GM21423 (cell line): ENCODE data around the gene UQCRC2.
"Not testable (repeated sequence)": the region's sequence is repeated elsewhere in the genome, so short reads cannot be mapped to it uniquely, and the experiment has no call there.

Experiments used
- ATAC-seq: cut with Tn5 transposase; IDR thresholded peaks from one replicate; pipeline ENCODE4 v1.9.1; 2021; ENCODE audit warnings: mild to moderate bottlenecking, moderate library complexity; ENCODE audit not compliant: unreplicated experiment

UQCRC2 gene

DNA sequence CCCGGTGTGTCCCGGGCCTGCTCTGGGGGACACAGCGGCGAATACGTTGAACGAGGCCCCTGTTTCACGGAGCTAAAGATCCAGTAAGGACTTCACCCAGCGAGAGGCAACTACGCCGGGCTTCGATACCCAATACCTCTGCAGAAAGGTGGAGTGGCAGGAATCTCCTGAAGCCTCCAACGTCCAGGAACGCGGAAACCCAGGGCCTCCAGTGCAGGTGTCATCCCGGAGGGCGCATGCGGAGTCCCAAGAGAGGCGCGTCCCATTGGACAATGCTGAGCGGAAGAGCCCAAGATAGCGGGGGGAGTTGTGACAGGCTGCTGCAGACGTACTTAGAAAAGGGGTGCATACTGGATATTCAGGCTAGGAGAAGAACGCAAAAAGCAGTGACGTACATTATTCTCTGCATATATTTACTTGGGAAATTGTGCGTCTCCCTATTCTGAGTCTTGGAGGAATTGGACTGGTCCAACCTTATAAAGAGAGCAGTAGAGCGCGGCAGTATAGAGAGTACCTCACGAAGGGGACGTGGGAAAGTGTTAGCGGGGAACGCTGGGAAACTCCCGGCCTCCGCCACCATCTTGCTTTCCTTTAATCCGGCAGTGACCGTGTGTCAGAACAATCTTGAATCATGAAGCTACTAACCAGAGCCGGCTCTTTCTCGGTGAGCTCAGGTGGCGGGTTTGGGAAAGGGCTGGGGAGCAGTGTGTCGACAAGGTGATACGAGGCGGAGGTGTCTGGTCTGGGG, at the start of gene UQCRC2:
TSS of gene UQCRC2 (plus strand) at position 569 of the 748 bp plus-strand sequence. CDS start at position 632, 63 bp downstream.
- ATAC-seq = peak; percentile 83

GRCh38 chr16:21932650-21933049, 20.5 kb upstream of the UQCRC2 start:
- ATAC-seq = not testable (repeated sequence)

DNA sequence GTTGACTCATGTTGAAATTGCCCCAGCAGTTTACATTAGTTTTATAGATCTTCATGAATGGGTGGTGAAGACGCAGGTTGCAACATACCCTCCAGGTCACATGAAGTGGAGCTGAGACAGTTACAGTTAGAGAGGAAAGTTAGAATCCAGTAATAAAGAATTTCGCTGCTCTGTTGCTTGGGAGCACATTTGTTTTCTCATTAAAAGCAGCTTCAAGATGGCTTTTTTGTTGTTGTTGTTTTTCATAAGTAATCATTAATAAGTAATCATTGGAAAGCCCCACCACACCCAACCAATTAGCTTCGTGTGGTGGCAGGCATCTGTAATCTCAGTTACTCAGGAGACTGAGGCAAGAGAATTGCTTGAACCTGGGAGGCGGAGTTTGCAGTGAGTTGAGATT, 19.8 kb upstream of the UQCRC2 start:
- ATAC-seq = not testable (repeated sequence)

GRCh38 chr16:21933790-21934189, 19.4 kb upstream of the UQCRC2 start:
- not testable (repeated sequence) for ATAC-seq

DNA sequence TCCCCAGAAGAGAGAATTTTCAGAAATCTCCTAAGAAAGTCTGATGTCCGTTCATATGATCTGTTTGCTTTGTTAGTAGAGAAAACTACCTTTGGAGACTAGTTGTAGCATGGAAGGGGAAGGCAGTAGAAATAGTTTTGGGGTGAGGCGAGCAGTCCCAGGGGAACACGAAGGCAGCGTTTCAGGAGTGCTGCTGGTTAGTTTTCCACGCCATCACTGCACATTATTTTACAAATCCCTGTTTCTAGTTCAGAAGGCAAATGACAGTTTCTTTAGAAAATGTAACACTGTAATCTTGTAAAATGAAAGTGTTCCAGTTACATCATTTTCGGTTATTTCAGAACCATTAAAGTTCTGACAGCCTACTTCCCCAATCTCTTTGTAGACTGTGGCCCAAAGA, 16.9 kb upstream of the UQCRC2 start:
- not testable (repeated sequence) for ATAC-seq

GRCh38 chr16:21937336-21937829, 15.8 kb upstream of the UQCRC2 start:
- no peak for ATAC-seq

GRCh38 chr16:21940570-21940969, 12.6 kb upstream of the UQCRC2 start:
- ATAC-seq = no peak

- ATAC-seq = no peak
Measured at GRCh38 chr16:21943571-21943970, 9.6 kb upstream of the UQCRC2 start.

- ATAC-seq = no peak
Measured at GRCh38 chr16:21946889-21947635, 6.1 kb upstream of the UQCRC2 start.

GRCh38 chr16:21949713-21950260, 3.4 kb upstream of the UQCRC2 start:
- no peak for ATAC-seq

GRCh38 chr16:21950782-21951521, 2.2 kb upstream of the UQCRC2 start:
- ATAC-seq = no peak

DNA sequence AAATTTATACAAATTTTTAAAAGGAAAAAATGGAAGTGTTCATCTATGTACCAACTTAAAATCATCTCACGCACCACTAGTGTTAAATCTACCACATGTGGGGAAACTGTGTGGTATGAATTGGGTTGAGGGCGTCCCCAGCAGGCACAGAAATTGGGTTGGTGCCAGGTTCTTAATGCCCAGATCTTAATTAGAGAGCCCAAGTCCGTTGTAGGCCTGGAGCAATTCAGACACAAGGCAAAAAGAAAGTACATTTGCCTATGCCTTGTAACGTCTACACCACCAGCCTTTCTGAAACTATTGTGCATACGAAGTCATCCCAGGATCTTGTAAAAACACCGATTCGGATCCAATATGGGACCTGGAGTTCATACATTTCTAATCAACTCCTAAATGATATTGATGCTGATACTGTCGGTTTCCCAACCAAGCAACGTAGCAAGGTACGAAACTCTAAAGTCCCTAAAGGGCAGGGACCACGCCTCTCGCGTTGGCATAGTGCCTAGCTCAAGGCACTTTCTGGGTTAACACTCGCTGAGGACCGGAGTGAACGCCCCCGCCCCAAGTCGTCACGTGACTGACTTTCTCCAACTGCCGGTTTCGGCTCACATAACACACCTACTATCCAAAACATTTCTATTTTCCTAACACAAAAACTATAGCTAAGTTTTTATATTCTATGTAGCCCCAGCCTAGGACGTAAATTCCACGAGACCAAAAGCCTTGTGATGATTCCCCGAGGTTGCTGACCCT, 945 bp upstream of the UQCRC2 start:
- peak; percentile 31 for ATAC-seq

DNA sequence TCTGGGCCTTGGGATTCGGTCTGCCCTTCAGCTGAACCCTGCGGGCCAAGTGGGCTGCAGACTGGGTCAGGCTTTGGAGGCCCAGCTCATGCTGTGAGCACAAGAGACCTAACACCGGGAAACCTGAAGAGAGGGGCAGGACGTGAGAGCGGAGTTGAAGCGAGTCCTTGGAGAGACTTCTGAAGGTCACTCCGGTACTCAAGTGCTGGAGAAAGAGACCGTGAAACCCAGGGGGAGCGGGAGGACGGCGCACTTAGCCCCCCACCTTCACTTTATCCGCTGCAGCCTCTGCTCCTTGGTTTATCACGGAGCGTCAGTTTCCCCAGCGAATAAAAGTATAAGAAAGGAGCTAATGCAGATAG, 361 bp downstream of the UQCRC2 start:
- peak; percentile 17 for ATAC-seq

- no peak for ATAC-seq
Measured at GRCh38 chr16:21957714-21958346, 4.7 kb downstream of the UQCRC2 start.

DNA sequence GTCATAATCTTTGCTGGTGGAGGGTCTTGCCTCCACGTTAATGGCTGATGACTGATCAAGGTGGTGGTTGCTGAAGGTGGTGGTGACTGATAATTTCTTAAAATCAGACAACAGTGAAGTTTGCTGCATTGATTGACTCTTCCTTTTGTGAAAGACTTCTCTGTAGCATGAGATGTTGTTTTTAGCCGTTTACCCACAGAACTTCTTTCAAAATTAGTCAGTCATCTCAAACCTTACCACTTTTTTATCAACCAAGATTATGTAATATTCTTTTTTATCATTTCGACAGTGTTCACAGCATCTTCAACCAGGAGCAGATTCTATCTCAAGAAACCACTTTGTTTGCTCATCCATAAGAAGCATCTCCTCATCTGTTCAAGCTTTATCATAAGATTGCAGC, 5.9 kb downstream of the UQCRC2 start:
- ATAC-seq = no peak

- no peak for ATAC-seq
Measured at GRCh38 chr16:21962475-21962874, 9.3 kb downstream of the UQCRC2 start.

- no peak for ATAC-seq
Measured at GRCh38 chr16:21963887-21964286, 10.7 kb downstream of the UQCRC2 start.

DNA sequence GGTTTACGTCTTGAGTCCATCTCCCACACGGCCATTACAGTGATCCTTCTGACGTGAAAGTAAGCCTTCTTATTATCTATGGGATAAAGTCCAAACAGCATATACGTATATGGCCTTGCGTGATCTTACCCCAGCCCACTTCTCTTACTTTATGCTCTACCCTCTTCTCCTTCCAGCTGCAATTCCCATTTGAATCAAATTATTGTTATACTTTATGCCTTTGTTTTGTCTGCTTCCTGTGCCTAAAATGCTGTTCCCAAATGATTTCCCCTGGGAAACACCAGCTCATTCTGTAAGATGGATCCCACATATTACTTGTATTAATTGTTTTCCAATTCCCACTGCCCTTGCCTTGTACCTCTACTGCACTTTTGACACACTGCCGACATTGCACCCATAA, 11.2 kb downstream of the UQCRC2 start:
- no peak for ATAC-seq

GRCh38 chr16:21971856-21972255, 18.7 kb downstream of the UQCRC2 start:
- no peak for ATAC-seq

GRCh38 chr16:21973945-21974344, 20.8 kb downstream of the UQCRC2 start:
- ATAC-seq = no peak
